IMR-90 (cell line): ENCODE results near the gene FOXC2. TPM values are rescaled to one million over a fixed set of nuclear protein-coding genes. Genes with fewer than 3 reads are reported as not detected.
A peak's percentile ranks its signal among the peaks of the same experiment; 100 is the strongest.

ENCODE experiments used
- ATAC-seq: fragments of 200-7000 bp; cut with Tn5 transposase; 2 replicates; pipeline ENCODE4 v1.9.1; 2020; ENCODE audit warnings: low read depth, mild to moderate bottlenecking, moderate library complexity
- BruUV-seq: library from RNA; stranded (reverse); fragments of 400-500 nt; replicated peaks from 2 replicates; lab custom pipeline; 2021; lab: Mats Ljungman, UMichigan
- CTCF ChIA-PET: fragments of 300-600 bp; formaldehyde crosslinking; extraction: SDS; loops from one replicate; lab custom pipeline; 2021; ENCODE audit warnings: antibody characterized with exemption; lab: Yijun Ruan, JAX
- POLR2A ChIA-PET: fragments of 300-600 bp; sonication (Branson Sonifier 250); formaldehyde crosslinking; loops from one replicate; lab custom pipeline; 2022; ENCODE audit warnings: antibody characterized with exemption; ENCODE audit not compliant: unreplicated experiment; lab: Charles Lee
- DNase-seq: peaks from one replicate; pipeline ENCODE4 v3.0.0; 2013
- H2AFZ ChIP-seq: replicated peaks from 2 replicates; pipeline ENCODE3; 2013; ENCODE audit warnings: low read length, mild to moderate bottlenecking; ENCODE audit not compliant: poor library complexity
- H2AK5ac ChIP-seq: 2 replicates; pipeline ENCODE4 v1.6.1; 2013; ENCODE audit warnings: low read depth, low read length, inconsistent platforms
- H2AK9ac ChIP-seq: replicated peaks from 2 replicates; pipeline ENCODE3; 2013; ENCODE audit warnings: mild to moderate bottlenecking, low read depth, low read length, moderate library complexity; ENCODE audit not compliant: poor library complexity
- H2BK120ac ChIP-seq: 2 replicates; pipeline ENCODE4 v1.6.1; 2013; ENCODE audit warnings: low read depth, low read length, inconsistent platforms
- H2BK15ac ChIP-seq: 3 replicates; pipeline ENCODE4 v1.6.1; 2013; ENCODE audit warnings: low read depth, low read length, inconsistent platforms
- H2BK20ac ChIP-seq: 2 replicates; pipeline ENCODE4 v1.6.1; 2013; ENCODE audit warnings: low read depth, mild to moderate bottlenecking, inconsistent platforms, low read length, moderate library complexity
- H2BK5ac ChIP-seq: 2 replicates; pipeline ENCODE4 v1.6.1; 2013; ENCODE audit warnings: mild to moderate bottlenecking, low read depth, low read length, inconsistent platforms; ENCODE audit not compliant: poor library complexity, severe bottlenecking
- H3K14ac ChIP-seq: replicated peaks from 2 replicates; pipeline ENCODE4 v1.6.1; 2013; ENCODE audit warnings: low read depth, low read length, inconsistent platforms
- H3K18ac ChIP-seq: 2 replicates; pipeline ENCODE4 v1.6.1; 2013; ENCODE audit warnings: low read depth, low read length, control low read depth
- H3K23ac ChIP-seq: 2 replicates; pipeline ENCODE4 v1.6.1; 2013; ENCODE audit warnings: low read depth, low read length, inconsistent platforms
- H3K27ac ChIP-seq: 2 replicates; pipeline ENCODE4 v1.5.1; 2013; ENCODE audit warnings: mild to moderate bottlenecking, control low read depth, low read length; ENCODE audit not compliant: insufficient read depth
- H3K27me3 ChIP-seq: 2 replicates; pipeline ENCODE4 v1.6.1; 2013; ENCODE audit warnings: low read length; ENCODE audit not compliant: control insufficient read depth, insufficient read depth
- H3K36me3 ChIP-seq: 2 replicates; pipeline ENCODE4 v1.6.1; 2013; ENCODE audit warnings: low read length, mixed read lengths; ENCODE audit not compliant: control insufficient read depth, insufficient read depth
- H3K4ac ChIP-seq: 2 replicates; pipeline ENCODE4 v1.6.1; 2013; ENCODE audit warnings: low read depth, low read length, inconsistent platforms
- H3K4me1 ChIP-seq: 2 replicates; pipeline ENCODE4 v1.6.1; 2013; ENCODE audit warnings: low read length, mixed read lengths; ENCODE audit not compliant: control insufficient read depth, insufficient read depth
- H3K4me2 ChIP-seq: 2 replicates; pipeline ENCODE4 v1.6.1; 2013; ENCODE audit warnings: low read depth, mild to moderate bottlenecking, control low read depth, low read length, moderate library complexity
- H3K4me3 ChIP-seq: 2 replicates; pipeline ENCODE4 v1.5.1; 2013; ENCODE audit warnings: low read depth, mild to moderate bottlenecking, control low read depth, low read length, moderate library complexity; ENCODE audit not compliant: insufficient read depth
- H3K56ac ChIP-seq: 2 replicates; pipeline ENCODE4 v1.6.1; 2013; ENCODE audit warnings: low read length, inconsistent platforms; ENCODE audit not compliant: insufficient read depth; ENCODE audit errors: extremely low read depth
- H3K79me1 ChIP-seq, 2 experiments: 2 replicates each; pipeline ENCODE4 v1.6.1; 2013; ENCODE audit warnings: low read length in 2 of 2, inconsistent platforms in 1 of 2, low read depth in 1 of 2
- H3K9ac ChIP-seq: 2 replicates; pipeline ENCODE4 v1.6.1; 2013; ENCODE audit warnings: low read depth, low read length, control low read depth
- H3K9me1 ChIP-seq: 2 replicates; pipeline ENCODE4 v1.6.1; 2013; ENCODE audit warnings: low read length, inconsistent platforms; ENCODE audit not compliant: insufficient read depth
- H3K9me3 ChIP-seq: 2 replicates; pipeline ENCODE4 v1.6.1; 2013; ENCODE audit warnings: low read length; ENCODE audit not compliant: control insufficient read depth, insufficient read depth
- H4K20me1 ChIP-seq: 2 replicates; pipeline ENCODE4 v1.6.1; 2013; ENCODE audit warnings: low read length, inconsistent platforms; ENCODE audit not compliant: insufficient read depth
- H4K5ac ChIP-seq: 2 replicates; pipeline ENCODE4 v1.6.1; 2013; ENCODE audit warnings: mild to moderate bottlenecking, low read depth, low read length, control low read depth
- H4K8ac ChIP-seq, 2 experiments: 2 replicates each; pipeline ENCODE4 v1.6.1; 2013; ENCODE audit warnings: low read depth in 2 of 2, low read length in 2 of 2, control low read depth in 1 of 2, inconsistent platforms in 1 of 2
- H4K91ac ChIP-seq: 2 replicates; pipeline ENCODE4 v1.6.1; 2013; ENCODE audit warnings: low read depth, low read length, inconsistent platforms; ENCODE audit not compliant: insufficient read depth
- CHD1 ChIP-seq: IDR thresholded peaks from 2 replicates; pipeline ENCODE4 v1.6.1; 2012; ENCODE audit warnings: low read depth, low read length, improper control_type of control experiment
- FOS ChIP-seq: fragments of 150-350 bp; IDR thresholded peaks from 2 replicates; pipeline ENCODE4 v1.6.1; 2016; ENCODE audit warnings: low read depth, low read length
- MAFK ChIP-seq: IDR thresholded peaks from 2 replicates; pipeline ENCODE4 v1.6.1; 2012; ENCODE audit warnings: low read depth, low read length, improper control_type of control experiment
- MAZ ChIP-seq: IDR thresholded peaks from 2 replicates; pipeline ENCODE4 v1.6.1; 2012; ENCODE audit warnings: low read depth, mild to moderate bottlenecking, low read length, improper control_type of control experiment, moderate library complexity, borderline replicate concordance
- MXI1 ChIP-seq: IDR thresholded peaks from 2 replicates; pipeline ENCODE4 v1.6.1; 2012; ENCODE audit warnings: low read depth, mild to moderate bottlenecking, low read length, moderate library complexity, borderline replicate concordance
- NFE2L2 ChIP-seq: fragments of 150-350 bp; IDR thresholded peaks from 2 replicates; pipeline ENCODE4 v1.6.1; 2016; ENCODE audit warnings: low read depth, mild to moderate bottlenecking, low read length
- POLR2A ChIP-seq: IDR thresholded peaks from 2 replicates; pipeline ENCODE4 v1.6.1; 2012; ENCODE audit warnings: mild to moderate bottlenecking, low read depth, low read length
- RAD21 ChIP-seq: IDR thresholded peaks from 2 replicates; pipeline ENCODE4 v1.6.1; 2012; ENCODE audit warnings: low read length, improper control_type of control experiment
- WGBS, 2 experiments: methylation state at CpG; one replicate each; pipeline versions ENCODE4 v1.1.5 to v1.1.7; 2013; ENCODE audit warnings: missing lambda C conversion rate in 2 of 2; ENCODE audit not compliant: insufficient read length in 1 of 2; ENCODE audit errors: extremely low coverage in 2 of 2; 5-methylcytosine and 5-hydroxymethylcytosine counted together
- dilution Hi-C: fragments of 300-500 bp; cut with HindIII; formaldehyde crosslinking; loops from one replicate; pipeline ENCODE4 v1.14.3; 2018; ENCODE audit warnings: low sequenced_read_pairs; ENCODE audit not compliant: unreplicated experiment
- in situ Hi-C: fragments of 300-500 bp; cut with MboI; formaldehyde crosslinking; loops from 3 replicates; pipeline ENCODE4 v1.14.3; 2019; ENCODE audit warnings: low sequenced_read_pairs, inconsistent platforms, mixed read lengths
- intact Hi-C: fragments of 100-400 bp; cut with micrococcal nuclease; formaldehyde crosslinking; loops from 2 replicates; pipeline ENCODE4 v1.10.0; 2022
- polyA plus RNA-seq, 3 experiments: library from polyadenylated mRNA; depleted of rRNA; stranded (reverse); fragments of >200 nt; gene quantifications; 2 replicates each; pipeline ENCODE4 v1.2.3, GENCODE V29; 2012; ENCODE audit warnings: low replicate concordance in 1 of 3
- total RNA-seq: library from RNA; depleted of rRNA; stranded (reverse); fragments of >200 nt; gene quantifications from 2 replicates; pipeline ENCODE4 v1.2.3, GENCODE V29; 2012
- TF ChIP-seq, protein P1 (sequence below): conservative IDR thresholded peaks from 2 replicates; pipeline ENCODE4 v1.5.1; 2012; ENCODE audit warnings: mild to moderate bottlenecking, low read depth, low read length, improper control_type of control experiment
- TF ChIP-seq, protein P2 (sequence below): fragments of 150-350 bp; IDR thresholded peaks from 2 replicates; pipeline ENCODE4 v1.6.1; 2017; ENCODE audit warnings: mild to moderate bottlenecking, antibody characterized with exemption, low read length, low read depth
- TF ChIP-seq, protein P3 (sequence below): fragments of 150-350 bp; IDR thresholded peaks from 2 replicates; pipeline ENCODE4 v1.6.1; 2016; ENCODE audit warnings: low read depth, mild to moderate bottlenecking, low read length, moderate library complexity, borderline replicate concordance

FOXC2 gene
- total and polyA plus RNA-seq, 2 of the 4 experiments (the other 2 are of a cell fraction), result 0.90 to 6.4 TPM

DNA sequence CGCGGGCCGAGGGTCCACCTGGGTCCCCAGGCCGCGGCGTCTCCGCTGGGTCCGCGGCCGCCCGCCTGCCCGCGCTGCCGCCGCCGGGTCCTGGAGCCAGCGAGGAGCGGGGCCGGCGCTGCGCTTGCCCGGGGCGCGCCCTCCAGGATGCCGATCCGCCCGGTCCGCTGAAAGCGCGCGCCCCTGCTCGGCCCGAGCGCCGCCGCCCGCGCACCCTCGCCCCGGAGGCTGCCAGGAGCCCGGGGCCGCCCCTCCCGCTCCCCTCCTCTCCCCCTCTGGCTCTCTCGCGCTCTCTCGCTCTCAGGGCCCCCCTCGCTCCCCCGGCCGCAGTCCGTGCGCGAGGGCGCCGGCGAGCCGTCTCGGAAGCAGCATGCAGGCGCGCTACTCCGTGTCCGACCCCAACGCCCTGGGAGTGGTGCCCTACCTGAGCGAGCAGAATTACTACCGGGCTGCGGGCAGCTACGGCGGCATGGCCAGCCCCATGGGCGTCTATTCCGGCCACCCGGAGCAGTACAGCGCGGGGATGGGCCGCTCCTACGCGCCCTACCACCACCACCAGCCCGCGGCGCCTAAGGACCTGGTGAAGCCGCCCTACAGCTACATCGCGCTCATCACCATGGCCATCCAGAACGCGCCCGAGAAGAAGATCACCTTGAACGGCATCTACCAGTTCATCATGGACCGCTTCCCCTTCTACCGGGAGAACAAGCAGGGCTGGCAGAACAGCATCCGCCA, 504 bp downstream of the FOXC2 start:
- ATAC-seq (peak; percentile 56), DNase-seq (peak; percentile 62)
- peak overlapping the region; percentile 98 for H3K4me3 ChIP-seq
- POLR2A ChIA-PET, result no interaction called here
- H3K14ac ChIP-seq, result peak overlapping the region; percentile 62; the same call in 1 of the 2 replicates
- H2BK5ac ChIP-seq, result peak overlapping the region; percentile 87
- peak overlapping the region; percentile 70 for H3K9ac ChIP-seq
- peak overlapping the region; percentile 88 for H2AFZ ChIP-seq
- peaks cover 6% of the 10 kb centered on the region for H3K4me1 ChIP-seq
- H2BK120ac ChIP-seq, result peak overlapping the region; percentile 70
- no peak overlapping the region; the same call in 1 of the 2 replicates for H2BK20ac ChIP-seq
- H3K36me3 ChIP-seq, result no peaks in the 10 kb centered on the region
- H4K91ac ChIP-seq, result peak overlapping the region; percentile 45; the same call in 1 of the 2 replicates
- TF ChIP-seq MXI1 (no peak), FOS (no peak), RAD21 (no peak), POLR2A (peak; percentile 50; the same call in 1 of the 2 replicates), MAZ (peak; percentile 52; the same call in 1 of the 2 replicates), CHD1 (no peak; the same call in 1 of the 2 replicates), NFE2L2 (no peak), MAFK (no peak)
- TF ChIP-seq, protein P1, sequence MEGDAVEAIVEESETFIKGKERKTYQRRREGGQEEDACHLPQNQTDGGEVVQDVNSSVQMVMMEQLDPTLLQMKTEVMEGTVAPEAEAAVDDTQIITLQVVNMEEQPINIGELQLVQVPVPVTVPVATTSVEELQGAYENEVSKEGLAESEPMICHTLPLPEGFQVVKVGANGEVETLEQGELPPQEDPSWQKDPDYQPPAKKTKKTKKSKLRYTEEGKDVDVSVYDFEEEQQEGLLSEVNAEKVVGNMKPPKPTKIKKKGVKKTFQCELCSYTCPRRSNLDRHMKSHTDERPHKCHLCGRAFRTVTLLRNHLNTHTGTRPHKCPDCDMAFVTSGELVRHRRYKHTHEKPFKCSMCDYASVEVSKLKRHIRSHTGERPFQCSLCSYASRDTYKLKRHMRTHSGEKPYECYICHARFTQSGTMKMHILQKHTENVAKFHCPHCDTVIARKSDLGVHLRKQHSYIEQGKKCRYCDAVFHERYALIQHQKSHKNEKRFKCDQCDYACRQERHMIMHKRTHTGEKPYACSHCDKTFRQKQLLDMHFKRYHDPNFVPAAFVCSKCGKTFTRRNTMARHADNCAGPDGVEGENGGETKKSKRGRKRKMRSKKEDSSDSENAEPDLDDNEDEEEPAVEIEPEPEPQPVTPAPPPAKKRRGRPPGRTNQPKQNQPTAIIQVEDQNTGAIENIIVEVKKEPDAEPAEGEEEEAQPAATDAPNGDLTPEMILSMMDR, result no peak
- TF ChIP-seq, protein P2, sequence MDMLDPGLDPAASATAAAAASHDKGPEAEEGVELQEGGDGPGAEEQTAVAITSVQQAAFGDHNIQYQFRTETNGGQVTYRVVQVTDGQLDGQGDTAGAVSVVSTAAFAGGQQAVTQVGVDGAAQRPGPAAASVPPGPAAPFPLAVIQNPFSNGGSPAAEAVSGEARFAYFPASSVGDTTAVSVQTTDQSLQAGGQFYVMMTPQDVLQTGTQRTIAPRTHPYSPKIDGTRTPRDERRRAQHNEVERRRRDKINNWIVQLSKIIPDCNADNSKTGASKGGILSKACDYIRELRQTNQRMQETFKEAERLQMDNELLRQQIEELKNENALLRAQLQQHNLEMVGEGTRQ, result no peak
- TF ChIP-seq, protein P3, sequence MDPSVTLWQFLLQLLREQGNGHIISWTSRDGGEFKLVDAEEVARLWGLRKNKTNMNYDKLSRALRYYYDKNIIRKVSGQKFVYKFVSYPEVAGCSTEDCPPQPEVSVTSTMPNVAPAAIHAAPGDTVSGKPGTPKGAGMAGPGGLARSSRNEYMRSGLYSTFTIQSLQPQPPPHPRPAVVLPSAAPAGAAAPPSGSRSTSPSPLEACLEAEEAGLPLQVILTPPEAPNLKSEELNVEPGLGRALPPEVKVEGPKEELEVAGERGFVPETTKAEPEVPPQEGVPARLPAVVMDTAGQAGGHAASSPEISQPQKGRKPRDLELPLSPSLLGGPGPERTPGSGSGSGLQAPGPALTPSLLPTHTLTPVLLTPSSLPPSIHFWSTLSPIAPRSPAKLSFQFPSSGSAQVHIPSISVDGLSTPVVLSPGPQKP, result no peak
- 0 out of 2 replicates have a peak, but pooled peaks cover 7% of the 10 kb centered on the region for H4K20me1 ChIP-seq
- no TSS peak for BruUV-seq
- CTCF ChIA-PET, result interaction anchor here (1.5 kb wide), 1 partner anchor 495 kb away, joined by 4 read pairs; no protein-coding TSS in a partner anchor
- peak overlapping the region; percentile 80 for H2AK9ac ChIP-seq
- peaks cover 4 to 21% of the 10 kb centered on the region in 2 experiments for H3K79me1 ChIP-seq
- H3K4me2 ChIP-seq, result peak overlapping the region; percentile 62
- H2AK5ac ChIP-seq, result peak overlapping the region; percentile 40
- H3K4ac ChIP-seq, result peak overlapping the region; percentile 65; the same call in 1 of the 2 replicates
- in situ Hi-C loops, result loop anchor here (5.0 kb wide), 1 partner anchor 495 kb away; no protein-coding TSS in a partner anchor
- H3K27ac ChIP-seq, result peak overlapping the region; percentile 45
- dilution Hi-C loops, result no loop called here
- intact Hi-C loops, result loop anchor here (10.0 kb wide), 1 partner anchor 1068 kb away; no protein-coding TSS in a partner anchor
- H3K27me3 ChIP-seq, result no peaks in the 10 kb centered on the region
- H3K18ac ChIP-seq, result no peak overlapping the region
- peak overlapping the region; percentile 51; the same call in 1 of the 2 replicates for H3K56ac ChIP-seq
- H3K23ac ChIP-seq, result peak overlapping the region; percentile 90
- H3K9me3 ChIP-seq, result no peaks in the 10 kb centered on the region
- H3K9me1 ChIP-seq, result peaks cover 2% of the 10 kb centered on the region; the same call in 1 of the 2 replicates
- H2BK15ac ChIP-seq, result peak overlapping the region; percentile 37; the same call in 1 of the 3 replicates
- peak overlapping the region in 1 of 2 experiments; percentile 42; a peak in 1 of 4 replicates for H4K8ac ChIP-seq
- WGBS, 2 experiments, result 0% methylated on average over 35 of the region's 88 CpGs; no CpG with 5 or more reads in 1 of the 2 experiments
- no peak overlapping the region for H4K5ac ChIP-seq
